HS-5 (cell line): ENCODE data around the gene PDE7B.

Experiments
- DNase-seq: peaks from one replicate; pipeline ENCODE4 v3.0.0-alpha.2; 2012; ENCODE audit warnings: low read depth

Gene PDE7B

DNA sequence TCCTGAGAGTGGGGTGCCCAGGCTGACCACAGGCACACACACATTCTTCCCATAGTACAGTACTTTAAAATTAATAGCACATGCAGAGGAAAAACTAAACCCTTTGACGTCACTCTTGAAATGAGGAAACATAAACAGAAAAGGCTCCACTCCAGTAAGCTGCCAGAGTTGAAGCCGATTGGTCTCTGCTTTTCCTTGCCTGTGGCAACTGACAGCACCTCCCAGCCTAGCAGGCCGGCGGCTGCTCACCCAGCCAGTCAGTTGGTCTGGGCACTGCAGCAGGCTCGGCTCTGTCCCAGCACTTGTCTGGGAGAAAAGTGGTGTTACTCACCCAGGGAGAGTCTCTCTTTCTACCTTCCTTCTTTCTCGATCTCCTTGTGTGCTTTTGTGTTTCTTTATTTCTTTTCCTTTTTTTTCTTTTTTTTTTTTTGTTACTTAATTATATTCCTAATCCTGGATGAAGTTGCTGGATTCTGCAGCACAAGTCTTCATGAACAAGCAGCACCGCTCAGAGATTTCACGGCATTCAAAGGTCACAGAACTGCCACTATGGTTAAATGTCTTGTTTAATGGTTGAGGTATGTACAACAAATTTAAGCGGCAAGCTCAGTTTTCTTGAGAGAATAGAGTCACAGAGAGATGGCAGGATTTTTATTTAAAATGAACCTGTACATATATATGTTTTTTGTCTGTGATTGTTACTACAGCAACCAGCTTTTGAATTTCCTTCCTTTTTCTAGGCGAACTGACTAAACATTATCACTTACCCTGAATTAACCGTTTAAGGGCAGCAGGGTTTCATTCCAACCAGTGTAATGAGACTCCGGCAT lies at the start of gene PDE7B:
Gene PDE7B, plus strand, starts transcription at position 260 of the 830 bp plus-strand sequence.
- DNase-seq, result peak; percentile 91

DNA sequence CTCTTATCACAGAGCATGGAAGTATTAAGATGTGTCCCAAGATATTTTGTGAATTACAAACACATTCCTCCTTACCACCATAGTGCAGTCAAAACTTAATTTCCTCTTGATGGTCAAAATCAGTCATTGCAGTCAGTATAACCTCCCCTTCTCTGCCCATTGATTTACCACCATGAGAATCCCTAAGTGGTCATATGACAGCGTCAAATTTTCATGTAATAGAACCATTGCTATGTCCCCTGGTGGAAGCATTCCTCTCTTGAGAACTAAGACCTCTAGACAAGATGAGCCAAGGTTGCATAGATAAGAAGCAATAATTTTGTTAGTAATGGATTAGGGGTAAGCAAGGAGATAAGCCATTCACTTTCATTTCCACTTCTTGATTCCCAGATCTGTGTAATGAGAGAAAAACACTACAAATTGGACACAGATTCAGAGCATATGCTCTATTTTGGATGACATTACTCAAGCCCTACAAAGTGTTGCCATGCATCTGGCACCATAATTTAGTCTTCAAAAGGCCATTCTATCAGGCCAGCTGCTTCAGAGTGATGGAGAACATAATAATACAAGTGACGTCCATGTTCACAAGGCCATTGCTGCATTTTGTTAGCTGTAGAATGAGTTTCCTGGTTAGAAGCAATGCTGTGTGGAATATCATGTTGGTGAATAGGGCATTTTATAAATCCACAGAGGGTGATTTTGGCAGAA lies 49.6 kb upstream of the PDE7B start:
- DNase-seq, result no peak

DNA sequence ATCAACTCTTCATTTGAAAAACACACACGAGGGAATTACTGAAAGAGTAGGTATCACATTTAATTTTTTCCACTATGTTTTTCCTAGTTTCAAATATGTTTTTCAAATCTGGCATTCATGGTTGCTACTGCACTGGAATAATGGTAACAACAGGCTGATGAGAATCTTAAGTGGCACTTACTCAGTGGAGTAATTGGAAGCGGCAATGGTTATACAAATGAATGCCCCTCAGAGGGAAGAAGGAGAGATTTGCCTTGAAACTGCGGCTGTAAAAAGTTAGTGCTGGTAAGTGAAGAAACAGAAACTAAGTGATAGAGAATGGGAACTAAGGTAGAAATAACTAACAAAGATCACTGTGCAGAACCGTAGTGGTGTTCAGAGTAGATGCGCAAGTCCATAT lies 41.0 kb upstream of the PDE7B start:
- no peak for DNase-seq

DNA sequence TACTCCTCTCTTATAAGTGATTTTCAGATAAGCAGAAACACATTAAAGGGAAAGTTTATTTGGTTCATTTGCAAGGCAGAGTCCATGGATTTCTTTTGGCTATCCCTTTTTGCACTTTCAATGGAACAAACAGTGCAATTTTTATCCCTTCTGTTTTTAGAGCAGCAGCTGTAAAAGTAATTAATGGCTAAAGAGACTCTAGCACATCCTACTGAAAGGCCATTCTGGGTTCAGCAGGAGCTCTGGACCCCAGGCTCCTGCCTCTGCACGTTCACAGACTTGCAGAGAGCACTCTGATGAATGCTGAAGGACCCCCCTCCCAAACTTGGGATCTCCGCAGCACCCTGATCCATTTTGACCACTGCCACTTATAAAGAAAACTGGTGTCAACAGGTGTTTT lies 40.3 kb upstream of the PDE7B start:
- no peak for DNase-seq

DNA sequence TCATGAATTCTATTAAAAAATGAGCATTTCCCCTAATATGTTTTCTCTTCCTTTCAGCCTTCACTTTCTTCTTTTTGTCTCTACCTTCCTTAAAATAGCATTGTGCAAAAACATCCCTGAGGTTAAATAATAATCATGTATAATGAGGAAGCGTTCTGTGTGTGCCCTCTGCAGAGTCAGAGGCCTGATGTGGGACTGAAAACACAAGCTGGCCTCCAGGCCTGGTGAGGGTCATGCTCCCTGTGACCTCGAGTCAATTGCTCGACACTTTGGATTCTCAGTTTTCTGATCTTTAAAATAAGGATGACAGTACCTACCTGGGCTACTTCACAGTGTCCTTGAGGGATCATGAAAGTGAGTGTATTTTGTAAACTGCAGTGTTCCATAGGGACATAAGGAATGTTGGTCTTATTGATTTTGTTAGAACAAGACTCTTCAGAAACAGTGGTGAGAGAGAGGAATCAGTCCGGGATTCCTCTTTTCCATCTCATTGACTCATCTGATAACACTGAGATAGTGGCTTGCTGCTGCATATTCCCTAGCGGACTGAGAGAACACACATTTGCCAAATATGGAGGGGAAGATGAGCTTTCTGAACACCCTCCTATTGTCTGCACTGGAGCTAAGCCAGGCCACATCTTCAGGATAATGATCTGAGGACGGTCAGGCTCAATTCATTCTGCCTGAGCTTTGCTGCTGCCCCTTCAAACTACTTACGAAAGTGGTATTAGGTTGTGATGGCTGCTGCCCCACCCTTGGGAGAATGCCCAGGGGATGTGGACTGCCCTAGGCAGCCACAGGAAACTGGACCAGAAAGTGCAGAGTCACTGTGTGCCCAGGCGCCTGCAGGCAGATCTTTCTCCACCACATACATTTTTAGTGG lies 39.6 kb upstream of the PDE7B start:
- DNase-seq, result peak; percentile 14

DNA sequence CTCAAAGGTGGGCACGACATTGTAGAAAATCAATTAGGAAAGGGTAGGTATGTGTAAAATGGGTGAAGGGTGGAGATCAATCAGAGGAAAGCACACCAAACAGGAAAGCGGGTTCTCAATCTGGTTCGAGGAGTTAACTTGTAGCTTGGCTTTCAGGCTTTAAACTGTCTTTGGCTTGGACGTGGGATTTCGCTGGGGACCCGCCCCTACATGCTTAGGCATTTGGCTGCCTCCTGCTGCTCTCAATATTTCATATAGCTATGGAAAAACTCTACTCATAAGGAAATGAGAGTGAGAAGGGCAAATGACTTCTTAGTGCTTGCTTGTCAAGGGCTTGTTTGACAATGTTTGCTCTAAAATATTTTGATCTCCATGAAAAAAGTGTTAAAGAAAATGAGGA lies 38.1 kb upstream of the PDE7B start:
- no peak for DNase-seq

DNA sequence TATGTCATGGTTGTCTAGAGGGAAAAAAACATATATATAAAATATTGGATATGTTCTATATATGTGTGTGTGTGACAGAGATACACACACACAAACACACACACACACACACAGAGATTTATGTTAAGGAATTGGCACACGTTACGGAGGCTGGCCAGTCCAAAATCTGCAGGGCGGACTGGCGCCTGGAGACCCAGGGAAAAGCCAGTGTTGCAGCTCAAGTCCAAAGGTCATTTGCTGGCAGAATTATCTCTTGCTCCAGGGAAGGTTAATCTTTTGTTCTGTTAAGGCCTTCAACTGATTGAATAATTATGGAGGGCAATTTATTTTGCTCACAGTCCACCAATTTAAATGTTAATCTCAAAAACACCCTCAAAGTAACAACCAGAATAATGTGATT lies 37.5 kb upstream of the PDE7B start:
- no peak for DNase-seq

DNA sequence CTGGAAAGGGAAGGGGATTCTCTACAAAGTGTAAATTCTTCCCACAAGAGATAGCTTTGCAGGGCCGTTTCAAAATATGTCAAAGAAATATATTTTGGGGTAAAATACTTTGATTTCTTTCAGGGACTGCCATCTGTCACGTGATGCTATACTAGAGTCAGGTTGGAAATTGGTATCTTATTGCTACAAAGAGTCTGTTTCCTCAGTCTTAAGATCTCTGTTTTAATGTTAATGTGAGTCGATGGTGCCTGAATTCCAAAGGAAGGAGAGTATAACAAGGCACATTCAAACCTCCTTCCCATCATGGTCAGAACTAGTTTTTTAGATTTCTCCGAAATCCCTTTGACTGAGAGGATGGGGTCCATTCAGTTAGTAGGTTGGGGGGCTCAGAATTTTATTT lies 36.3 kb upstream of the PDE7B start:
- no peak for DNase-seq

DNA sequence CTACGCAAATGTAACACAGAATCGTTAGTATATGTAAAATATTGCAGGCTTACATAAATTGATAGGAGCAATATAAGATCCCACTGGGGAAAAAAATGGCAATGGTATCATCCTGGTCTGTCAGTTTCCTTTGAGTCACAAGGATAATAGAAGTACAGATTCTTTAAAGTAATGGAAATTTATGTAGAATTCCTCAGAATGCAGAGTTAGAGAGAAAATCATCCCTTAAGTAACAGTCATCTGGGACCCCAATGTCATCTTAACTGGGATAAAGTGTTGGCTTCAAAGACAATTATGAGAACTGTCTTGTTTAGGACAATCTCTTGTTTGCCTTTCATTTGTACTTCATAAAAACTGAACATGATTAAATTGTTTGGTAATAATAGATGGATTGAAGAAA lies 34.5 kb upstream of the PDE7B start:
- no peak for DNase-seq

DNA sequence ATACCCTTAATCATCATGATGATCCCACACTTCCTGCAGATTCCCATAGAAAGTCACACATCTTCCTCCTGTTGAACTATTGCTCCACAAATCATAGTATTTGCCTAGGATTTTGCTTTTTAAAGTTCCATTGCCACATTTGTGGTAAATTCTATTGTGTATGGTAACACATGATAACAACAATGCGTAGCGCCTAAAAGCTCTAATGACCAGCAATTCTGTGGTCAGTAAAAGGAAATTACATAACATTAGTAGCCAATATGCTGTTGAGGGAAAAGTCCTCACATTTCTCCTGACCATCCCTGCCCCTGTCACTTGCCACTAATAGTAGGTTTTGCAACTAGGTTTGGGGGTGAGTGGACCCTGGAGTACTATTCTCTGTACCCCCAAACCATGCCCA lies 31.8 kb upstream of the PDE7B start:
- DNase-seq, result no peak

DNA sequence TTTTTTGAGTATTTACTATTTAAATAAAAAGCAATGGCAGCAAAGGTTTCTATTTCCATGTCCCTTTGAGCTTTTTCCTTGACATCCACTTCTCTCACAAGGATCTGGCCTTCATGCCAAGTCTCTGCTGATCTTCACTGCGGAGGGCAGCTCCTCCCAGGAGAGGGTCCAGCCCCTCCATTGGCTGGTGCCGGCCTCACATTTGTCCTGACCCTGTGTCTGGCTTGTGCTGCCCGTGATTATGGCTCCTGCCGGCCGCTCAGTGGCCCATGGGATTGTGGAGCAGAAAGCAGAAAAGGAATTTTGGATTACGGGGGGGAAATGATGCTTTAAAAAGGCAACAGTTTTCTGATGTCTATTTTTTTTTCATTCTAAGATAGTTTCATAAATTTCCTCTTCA lies 31.2 kb upstream of the PDE7B start:
- DNase-seq, result no peak

DNA sequence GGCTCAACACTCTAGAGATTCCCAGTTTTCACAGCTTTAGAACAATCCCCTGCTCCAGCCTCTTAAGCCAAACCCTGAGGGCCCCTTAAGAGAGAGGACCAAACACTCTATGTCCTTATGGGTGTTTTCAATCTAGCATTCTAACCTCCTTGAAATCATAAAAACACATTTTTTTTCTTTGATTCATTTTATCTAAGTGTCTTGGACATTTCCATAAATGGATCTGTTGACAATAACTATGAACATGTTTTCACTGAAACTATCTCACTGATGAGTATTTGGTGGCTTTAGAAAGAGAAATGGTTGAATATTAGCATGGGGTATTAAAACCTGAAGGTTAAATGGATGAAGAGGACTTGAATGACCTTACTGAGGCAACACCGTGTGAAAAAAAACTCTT lies 27.6 kb upstream of the PDE7B start:
- DNase-seq, result no peak

DNA sequence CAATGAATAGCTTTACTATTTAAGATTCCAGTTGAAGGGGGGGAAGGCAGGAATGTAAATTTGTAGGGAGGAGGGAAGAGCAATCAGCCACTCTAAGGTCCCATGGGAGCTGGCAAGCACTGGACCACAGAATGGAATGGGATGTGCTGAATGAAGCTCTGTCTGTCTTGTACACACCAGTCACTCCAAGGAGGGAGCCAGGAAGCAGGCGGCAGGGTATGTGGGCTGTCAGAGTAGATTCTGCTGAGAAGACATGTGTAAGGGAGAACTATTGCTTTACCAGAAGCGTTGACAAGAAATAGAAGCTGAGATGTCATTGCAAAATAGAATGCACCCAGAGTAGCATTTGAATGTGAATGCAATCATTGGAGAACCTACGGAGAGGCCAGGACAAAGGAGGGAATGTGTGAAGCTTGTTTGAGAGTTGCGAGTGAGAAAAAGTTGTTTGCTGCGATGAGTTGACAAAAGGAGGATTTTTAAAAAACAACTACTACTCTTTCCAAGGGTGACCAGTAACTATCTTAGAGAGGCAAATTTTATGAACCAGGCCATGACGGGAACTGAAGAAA lies 25.2 kb upstream of the PDE7B start:
- no peak for DNase-seq

DNA sequence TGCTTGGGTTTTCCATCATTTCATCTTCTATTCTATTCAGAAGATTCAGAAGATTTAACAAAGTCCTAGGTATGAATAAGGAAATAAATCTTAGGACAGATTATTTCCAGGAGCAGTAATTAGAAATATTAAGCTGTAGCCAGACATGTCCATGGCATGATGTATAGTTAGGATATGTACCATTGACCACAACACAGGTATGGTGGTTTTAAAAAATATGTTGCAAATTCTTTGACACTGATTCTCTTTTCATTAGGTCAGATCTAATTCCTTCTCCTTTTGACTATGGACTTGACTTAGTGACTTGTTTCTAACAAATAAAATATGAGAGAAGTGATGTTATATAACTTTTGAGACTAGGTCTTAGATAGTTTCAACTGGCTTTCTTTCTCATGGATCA lies 23.5 kb upstream of the PDE7B start:
- no peak for DNase-seq

DNA sequence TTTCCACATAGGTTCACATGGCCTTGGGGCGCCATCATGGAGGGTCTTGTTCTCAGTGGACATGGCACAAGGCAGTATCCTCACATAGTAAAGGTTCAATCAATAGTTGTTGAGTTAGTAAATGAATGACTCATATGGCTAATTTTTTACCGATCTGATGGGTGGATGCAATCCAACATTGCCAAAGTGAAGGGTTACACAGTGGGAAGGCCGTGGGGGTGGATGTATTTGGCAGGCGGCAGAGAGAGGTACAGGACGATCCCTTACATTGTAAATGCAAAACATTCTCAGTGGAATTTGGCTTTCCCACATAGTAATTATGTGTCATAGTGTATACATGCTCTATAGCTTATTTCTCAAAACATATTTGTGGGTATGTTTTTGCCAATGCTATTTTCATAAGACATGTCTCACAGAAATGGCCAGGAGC lies 21.0 kb upstream of the PDE7B start:
- DNase-seq, result peak; percentile 58

DNA sequence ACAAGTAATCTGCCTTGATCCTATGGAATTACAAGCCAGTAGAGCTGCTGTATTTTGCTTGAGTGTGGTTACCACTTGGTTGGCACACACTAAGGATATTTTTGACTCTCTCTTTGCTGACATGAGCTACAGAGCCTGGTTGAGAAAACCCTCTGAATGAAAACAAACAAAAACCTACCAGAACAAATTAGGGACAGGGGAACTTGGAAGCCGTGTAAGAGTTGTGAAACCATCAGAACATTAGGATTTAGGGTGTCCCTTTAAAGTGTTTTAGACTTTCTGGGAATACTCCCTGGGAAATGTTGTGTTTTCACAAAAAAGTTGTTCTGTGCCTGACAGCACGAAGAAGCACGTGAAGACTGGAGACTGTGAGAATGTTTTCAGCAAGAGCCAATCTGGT lies 20.5 kb upstream of the PDE7B start:
- DNase-seq, result no peak

DNA sequence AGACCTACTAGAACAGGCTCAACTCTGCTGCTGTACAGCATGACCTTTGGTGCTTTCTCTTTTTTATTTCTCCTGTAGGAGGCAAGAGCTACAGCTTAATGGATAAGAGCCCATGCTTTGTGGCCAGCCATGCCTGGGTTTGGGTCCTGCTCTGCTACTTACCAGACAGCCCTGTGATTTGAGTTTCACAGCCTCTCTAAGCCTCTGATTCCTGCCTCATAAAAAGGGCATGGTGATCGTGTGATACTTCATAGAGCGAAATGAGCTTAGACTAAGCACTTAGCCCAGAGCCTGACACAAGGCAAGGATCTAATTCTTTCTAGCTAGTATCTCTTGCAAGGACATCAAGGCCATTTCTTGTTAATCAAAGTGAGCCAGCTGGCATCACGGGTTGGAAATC lies 19.3 kb upstream of the PDE7B start:
- no peak for DNase-seq

DNA sequence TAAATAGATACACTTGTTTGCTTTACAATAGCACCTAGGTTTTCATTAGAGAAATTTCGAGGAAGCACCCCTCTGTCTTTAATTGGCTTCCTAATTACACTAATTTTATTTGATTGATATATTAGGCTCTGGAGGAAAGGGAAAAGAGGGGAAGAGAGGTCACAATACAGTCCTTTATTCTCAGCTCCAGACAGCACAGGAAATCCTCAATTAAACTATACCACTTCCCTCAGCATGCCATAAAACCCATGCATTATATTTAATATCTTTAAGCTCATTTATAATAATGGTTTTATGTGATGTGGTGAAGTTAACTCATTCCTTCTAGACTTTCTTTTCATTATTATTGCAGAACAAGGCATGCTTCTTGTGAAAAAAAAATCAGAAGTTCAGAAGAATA lies 17.7 kb upstream of the PDE7B start:
- DNase-seq, result no peak

DNA sequence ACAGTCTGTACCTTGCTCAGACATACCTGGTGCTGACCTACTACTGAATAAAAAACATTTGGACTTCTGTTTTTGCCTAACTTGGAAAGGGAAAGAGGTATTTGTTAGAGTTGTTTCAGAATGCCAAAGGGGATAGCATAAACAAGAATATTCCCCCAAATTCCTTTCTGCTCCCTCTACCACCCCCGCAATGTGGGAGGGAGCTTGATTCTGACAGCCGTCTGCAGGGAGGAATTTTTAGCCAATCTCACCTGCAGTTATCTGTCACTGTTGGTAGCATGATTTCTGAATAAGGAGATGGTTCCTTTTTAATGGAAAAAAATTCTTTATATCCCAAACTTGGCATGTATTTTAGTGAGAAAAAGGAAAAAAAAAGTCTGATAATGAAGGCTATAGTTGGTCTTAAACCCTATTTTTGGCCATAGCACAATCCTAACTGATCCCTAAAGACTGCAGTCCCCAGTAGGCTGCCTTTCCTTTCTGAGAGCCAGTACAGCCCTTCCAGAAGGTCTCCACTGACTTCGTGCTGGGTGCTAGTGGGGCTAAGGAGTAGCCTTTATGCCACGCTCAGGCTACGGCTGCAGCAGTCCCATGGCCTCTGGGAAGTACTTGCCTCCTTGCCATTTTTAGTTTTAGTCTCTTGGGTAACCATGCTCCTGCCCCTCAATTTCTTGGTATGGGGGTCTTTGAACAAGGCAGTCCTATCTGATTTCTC lies 13.6 kb upstream of the PDE7B start:
- DNase-seq, result no peak

DNA sequence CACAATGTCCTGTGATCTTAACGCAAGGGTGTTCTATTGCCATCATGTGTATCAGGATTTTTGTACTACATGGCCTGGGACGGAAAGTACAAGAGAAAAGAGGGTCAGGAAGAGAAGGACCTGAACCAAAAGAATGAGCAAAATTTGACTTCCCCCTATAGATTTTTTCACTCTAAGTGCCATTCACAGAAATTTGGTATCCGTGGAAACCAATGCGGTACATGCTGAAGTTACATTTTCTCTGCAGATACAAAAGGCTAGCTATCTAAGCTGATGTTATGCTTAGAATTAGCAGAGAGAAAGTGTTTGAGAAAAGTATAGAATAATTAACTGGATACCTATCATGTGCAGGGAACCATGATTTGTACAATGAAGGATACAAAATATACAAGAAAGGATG lies 12.4 kb upstream of the PDE7B start:
- DNase-seq, result no peak

DNA sequence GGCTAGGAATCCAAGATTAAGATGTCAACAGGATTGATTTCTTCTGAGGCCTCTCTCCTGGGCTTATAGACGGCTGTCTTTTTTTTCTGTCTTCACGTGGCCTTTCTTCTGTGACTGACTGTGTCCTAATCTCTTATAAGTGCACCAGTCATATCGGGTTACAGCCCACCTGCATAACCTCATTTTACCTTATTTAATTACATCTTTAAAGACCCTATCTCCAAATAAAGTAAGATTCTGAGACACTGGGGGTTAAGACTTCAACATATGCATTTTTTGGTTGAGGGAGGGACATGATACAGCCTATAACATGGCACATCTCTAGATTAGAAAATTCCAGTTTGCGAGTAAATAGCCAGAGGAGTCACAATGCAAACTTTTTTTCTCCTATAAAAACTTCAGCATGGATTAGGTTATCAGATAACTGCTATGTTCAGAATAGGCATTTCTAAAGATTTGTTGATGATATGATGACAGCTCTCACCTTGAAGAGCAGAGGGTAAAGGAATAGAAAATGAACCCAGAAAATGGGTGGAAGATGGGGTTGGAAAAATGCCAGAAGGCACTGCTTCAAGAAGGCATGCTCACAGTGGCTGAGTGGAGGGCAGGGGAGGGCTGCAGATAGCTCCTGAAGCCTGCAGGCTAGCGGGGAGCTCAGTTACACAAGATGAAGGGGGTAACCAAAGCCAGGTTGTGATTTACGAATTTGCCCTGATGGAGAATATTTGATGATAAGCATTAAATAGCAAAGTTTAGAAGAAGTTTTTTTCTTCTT lies 8.7 kb upstream of the PDE7B start:
- no peak for DNase-seq
